Small intestine (tissue), 7 donors: ENCODE data around the gene CELSR2. TPM values are rescaled to one million over a fixed set of nuclear protein-coding genes. Genes with fewer than 3 reads are reported as not detected.

Experiments
- DNase-seq, 2 donors: peaks; one replicate each; pipeline versions ENCODE4 v3.0.0 to v3.0.0-alpha.2; 2013
- FAIRE-seq: peaks from 2 replicates; lab custom pipeline; 2012; peaks lifted over from hg19 to GRCh38; lab: Jason Lieb, UNC
- H3K27ac ChIP-seq, 3 donors: one replicate each; pipeline ENCODE4 v1.5.1; 2013; ENCODE audit warnings: low read length in 2 of 3, mild to moderate bottlenecking in 2 of 3, control low read depth in 1 of 3, inconsistent platforms in 1 of 3, low read depth in 1 of 3, moderate library complexity in 1 of 3
- H3K27me3 ChIP-seq, 3 donors: one replicate each; pipeline ENCODE4 v1.6.1; 2013; ENCODE audit warnings: low read length in 3 of 3, inconsistent platforms in 1 of 3; ENCODE audit not compliant: control insufficient read depth in 3 of 3, insufficient read depth in 3 of 3
- H3K36me3 ChIP-seq, 3 donors: one replicate each; pipeline ENCODE4 v1.6.1; 2013; ENCODE audit warnings: low read length in 3 of 3, inconsistent platforms in 1 of 3, low read depth in 1 of 3, mild to moderate bottlenecking in 1 of 3, moderate library complexity in 1 of 3; ENCODE audit not compliant: control insufficient read depth in 3 of 3, insufficient read depth in 2 of 3
- H3K4me1 ChIP-seq, 3 donors: one replicate each; pipeline ENCODE4 v1.6.1; 2013; ENCODE audit warnings: low read length in 2 of 3, inconsistent platforms in 1 of 3, low read depth in 1 of 3, mild to moderate bottlenecking in 1 of 3, moderate library complexity in 1 of 3; ENCODE audit not compliant: control insufficient read depth in 3 of 3, insufficient read depth in 2 of 3
- H3K4me3 ChIP-seq, 3 donors: one replicate each; pipeline ENCODE4 v1.5.1; 2013; ENCODE audit warnings: low read length in 3 of 3, control low read depth in 1 of 3, inconsistent platforms in 1 of 3, low read depth in 1 of 3, mild to moderate bottlenecking in 1 of 3, moderate library complexity in 1 of 3
- H3K9me3 ChIP-seq, 2 donors: one replicate each; pipeline ENCODE4 v1.6.1; 2013; ENCODE audit warnings: low read depth in 1 of 2, low read length in 1 of 2; ENCODE audit not compliant: control insufficient read depth in 2 of 2, insufficient read depth in 1 of 2
- WGBS, 3 donors: extraction: QIAGEN DNeasy Blood & Tissue Kit; methylation state at CpG; one replicate each; pipeline ENCODE4 v1.1.7; 2013; 5-methylcytosine and 5-hydroxymethylcytosine counted together
- polyA plus RNA-seq, 4 donors: library from polyadenylated mRNA; stranded (reverse) in 3 of 4; unstranded in 1 of 4; fragments of 200-250 nt in 3 of 4; fragments of 120-200 nt in 1 of 4; gene quantifications; one replicate each; pipeline versions ENCODE4 v1.2.1 to v1.2.3, GENCODE V29; 2013
- donor health status: healthy with polysubstance abuse.
- donor health status: control.
- donor health status: control.
- donor health status: Bipolar disorder and iron deficiency.
- donor health status: healthy.

CELSR2 gene
- polyA plus RNA-seq, 4 donors: under 0.01 to 7.9 (median 1.5) TPM

DNA sequence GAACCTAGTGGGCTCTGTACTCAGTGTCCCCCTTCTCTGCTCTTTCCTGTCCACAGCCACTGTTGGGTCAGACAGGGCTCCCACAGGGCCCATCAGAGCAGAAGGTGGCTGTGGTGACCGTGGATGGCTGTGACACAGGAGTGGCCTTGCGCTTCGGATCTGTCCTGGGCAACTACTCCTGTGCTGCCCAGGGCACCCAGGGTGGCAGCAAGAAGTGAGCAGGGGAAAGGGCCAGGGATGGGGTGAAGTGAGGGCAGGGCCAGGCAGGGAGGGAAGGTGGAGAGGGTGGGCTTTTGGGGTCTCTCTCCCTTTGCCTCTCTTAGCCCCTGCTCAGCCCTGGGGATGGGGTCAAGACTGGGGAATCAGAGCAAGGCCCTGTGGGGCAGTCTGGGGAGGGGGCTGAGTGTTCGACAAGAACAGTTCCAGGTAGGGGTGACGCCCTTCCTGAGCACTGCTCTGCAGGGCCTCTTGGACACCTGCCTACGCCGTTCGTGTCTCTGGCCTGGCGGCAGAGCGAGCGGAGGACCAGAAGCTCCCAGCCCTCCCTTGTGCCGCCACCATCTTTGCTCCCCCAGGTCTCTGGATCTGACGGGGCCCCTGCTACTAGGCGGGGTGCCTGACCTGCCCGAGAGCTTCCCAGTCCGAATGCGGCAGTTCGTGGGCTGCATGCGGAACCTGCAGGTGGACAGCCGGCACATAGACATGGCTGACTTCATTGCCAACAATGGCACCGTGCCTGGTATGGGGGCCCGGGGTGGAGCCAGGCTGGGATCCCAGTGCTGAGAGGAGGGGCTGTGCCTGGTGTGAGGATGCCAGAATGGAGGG is 13.1 kb downstream of the CELSR2 start:
- Histone ChIP-seq H3K4me1 (no peaks in the 10 kb centered on the region), H3K4me3 (no peak overlapping the region), H3K27ac (no peak overlapping the region), H3K36me3 (peaks cover 0 to 90% (median 0%) of the 10 kb centered on the region in 3 donors), H3K9me3 (no peaks in the 10 kb centered on the region), H3K27me3 (no peaks in the 10 kb centered on the region)
- 89% methylated on average over 22 of the region's 22 CpGs for WGBS, 3 donors
- DNase-seq (no peak), FAIRE-seq (no peak)

DNA sequence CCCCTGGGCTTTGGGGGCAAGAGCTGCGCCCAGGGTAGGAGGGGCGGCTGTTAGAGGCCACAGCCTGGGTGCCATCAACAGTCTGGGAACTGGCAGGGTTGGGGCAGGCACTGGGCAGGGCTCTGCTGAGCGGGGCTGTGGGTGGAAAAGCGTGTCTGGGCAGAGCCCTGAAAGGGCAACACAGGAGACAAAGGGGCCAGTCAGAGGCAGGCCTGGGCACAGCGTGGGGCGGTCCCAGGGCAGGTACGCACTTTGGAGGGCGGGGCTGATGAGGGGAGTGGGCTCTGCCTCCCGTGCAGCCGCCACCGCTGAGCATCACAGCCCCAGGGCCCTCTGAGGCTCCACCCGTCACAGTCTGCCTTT is 13.9 kb downstream of the CELSR2 start:
- H3K4me1 ChIP-seq: no peaks in the 10 kb centered on the region
- FAIRE-seq (no peak), DNase-seq (no peak)
- no peaks in the 10 kb centered on the region for H3K9me3 ChIP-seq
- H3K36me3 ChIP-seq: peaks cover 0 to 90% (median 0%) of the 10 kb centered on the region in 3 donors
- H3K27ac ChIP-seq: no peak overlapping the region
- no peaks in the 10 kb centered on the region for H3K27me3 ChIP-seq
- no peak overlapping the region for H3K4me3 ChIP-seq
- WGBS, 3 donors: 78 to 87% (median 86%) methylated on average over 8 to 12 of the region's 12 CpGs

DNA sequence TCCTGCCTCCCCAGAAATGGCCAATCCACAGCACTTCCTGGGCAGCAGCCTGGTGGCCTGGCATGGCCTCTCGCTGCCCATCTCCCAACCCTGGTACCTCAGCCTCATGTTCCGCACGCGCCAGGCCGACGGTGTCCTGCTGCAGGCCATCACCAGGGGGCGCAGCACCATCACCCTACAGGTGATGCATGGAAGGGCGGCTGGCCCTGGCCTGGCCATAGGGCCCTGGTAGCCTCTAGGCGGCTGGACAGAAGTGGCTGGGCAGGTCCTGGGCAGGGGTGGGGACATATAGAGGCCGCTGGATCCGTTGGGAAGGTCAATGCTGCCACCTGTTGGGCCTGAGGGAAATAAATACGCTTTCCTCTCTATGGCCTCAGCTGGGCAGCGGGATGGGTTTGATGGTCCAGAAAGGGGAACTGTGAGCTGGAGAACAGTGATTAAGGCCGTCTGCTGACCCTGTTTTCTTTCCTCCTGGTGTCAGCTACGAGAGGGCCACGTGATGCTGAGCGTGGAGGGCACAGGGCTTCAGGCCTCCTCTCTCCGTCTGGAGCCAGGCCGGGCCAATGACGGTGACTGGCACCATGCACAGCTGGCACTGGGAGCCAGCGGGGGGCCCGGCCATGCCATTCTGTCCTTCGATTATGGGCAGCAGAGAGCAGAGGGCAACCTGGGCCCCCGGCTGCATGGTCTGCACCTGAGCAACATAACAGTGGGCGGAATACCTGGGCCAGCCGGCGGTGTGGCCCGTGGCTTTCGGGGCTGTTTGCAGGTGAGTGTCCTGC is 14.4 kb downstream of the CELSR2 start:
- peaks cover 0 to 90% (median 0%) of the 10 kb centered on the region in 3 donors for H3K36me3 ChIP-seq
- H3K4me1 ChIP-seq: no peaks in the 10 kb centered on the region
- no peak overlapping the region for H3K27ac ChIP-seq
- H3K9me3 ChIP-seq: no peaks in the 10 kb centered on the region
- FAIRE-seq (no peak), DNase-seq (peak; percentile 54 to 85)
- H3K4me3 ChIP-seq: no peak overlapping the region
- H3K27me3 ChIP-seq: no peaks in the 10 kb centered on the region
- WGBS, 3 donors: 59 to 71% (median 70%) methylated on average over 26 to 29 of the region's 29 CpGs

DNA sequence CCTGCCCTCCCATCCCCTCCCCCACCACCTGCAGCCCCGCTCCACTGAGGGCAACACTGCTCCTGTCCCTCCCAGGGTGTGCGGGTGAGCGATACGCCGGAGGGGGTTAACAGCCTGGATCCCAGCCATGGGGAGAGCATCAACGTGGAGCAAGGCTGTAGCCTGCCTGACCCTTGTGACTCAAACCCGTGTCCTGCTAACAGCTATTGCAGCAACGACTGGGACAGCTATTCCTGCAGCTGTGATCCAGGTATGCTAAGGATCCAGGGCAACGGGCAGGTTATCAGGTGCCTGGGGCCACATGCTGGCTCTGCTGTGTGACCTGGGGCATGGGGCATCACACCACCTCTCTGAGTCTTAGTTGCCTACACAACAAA is 15.0 kb downstream of the CELSR2 start:
- H3K4me3 ChIP-seq: no peak overlapping the region
- H3K36me3 ChIP-seq: peaks cover 0 to 90% (median 0%) of the 10 kb centered on the region in 3 donors
- FAIRE-seq (no peak), DNase-seq (no peak)
- H3K27ac ChIP-seq: no peak overlapping the region
- no peaks in the 10 kb centered on the region for H3K4me1 ChIP-seq
- 73 to 84% (median 76%) methylated on average over 8 to 9 of the region's 9 CpGs for WGBS, 3 donors
- H3K27me3 ChIP-seq: no peaks in the 10 kb centered on the region
- H3K9me3 ChIP-seq: no peaks in the 10 kb centered on the region

DNA sequence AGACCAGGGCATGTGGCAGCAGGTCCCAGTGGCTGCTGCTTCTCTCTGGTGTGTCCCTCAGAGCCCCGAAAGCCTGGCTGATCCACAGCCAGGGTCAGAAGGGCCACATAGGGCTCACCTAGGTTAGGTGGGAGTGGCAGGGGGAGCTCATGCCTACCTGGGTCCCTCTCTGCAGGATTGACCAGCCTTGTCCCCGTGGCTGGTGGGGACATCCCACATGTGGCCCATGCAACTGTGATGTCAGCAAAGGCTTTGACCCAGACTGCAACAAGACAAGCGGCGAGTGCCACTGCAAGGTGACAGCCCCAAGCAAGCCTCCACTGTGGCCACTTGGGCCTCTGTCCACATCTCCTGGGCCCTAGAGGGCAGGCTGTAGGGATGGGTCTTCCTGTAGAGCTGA is 15.7 kb downstream of the CELSR2 start:
- WGBS, 3 donors: 85 to 93% (median 88%) methylated on average over 4 of the region's 4 CpGs
- no peak overlapping the region for H3K27ac ChIP-seq
- H3K4me3 ChIP-seq: no peak overlapping the region
- no peaks in the 10 kb centered on the region for H3K27me3 ChIP-seq
- H3K4me1 ChIP-seq: no peaks in the 10 kb centered on the region
- H3K9me3 ChIP-seq: no peaks in the 10 kb centered on the region
- DNase-seq (no peak), FAIRE-seq (no peak)
- H3K36me3 ChIP-seq: peaks cover 0 to 92% (median 0%) of the 10 kb centered on the region in 3 donors

DNA sequence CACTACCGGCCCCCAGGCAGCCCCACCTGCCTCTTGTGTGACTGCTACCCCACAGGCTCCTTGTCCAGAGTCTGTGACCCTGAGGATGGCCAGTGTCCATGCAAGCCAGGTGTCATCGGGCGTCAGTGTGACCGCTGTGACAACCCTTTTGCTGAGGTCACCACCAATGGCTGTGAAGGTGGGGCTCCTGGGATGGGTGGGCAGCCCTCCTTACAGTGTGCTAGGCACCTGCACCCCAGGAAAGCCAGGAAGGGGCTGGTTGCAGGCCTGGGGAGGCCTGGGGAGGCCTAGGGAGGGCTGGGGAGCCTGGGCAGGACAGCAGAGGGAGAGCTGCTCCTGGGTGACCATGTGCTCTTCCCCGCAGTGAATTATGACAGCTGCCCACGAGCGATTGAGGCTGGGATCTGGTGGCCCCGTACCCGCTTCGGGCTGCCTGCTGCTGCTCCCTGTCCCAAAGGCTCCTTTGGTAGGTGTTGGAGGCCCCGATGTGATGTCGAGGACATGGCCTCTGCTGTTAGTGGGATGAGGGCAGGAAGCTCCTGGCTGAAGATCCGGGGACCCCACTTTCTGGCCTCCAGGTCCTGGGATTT is 16.5 kb downstream of the CELSR2 start:
- Histone ChIP-seq H3K27ac (no peak overlapping the region), H3K36me3 (peaks cover 0 to 93% (median 0%) of the 10 kb centered on the region in 3 donors), H3K4me3 (no peak overlapping the region), H3K27me3 (no peaks in the 10 kb centered on the region), H3K9me3 (no peaks in the 10 kb centered on the region), H3K4me1 (no peaks in the 10 kb centered on the region)
- WGBS, 3 donors: 90 to 92% (median 92%) methylated on average over 12 to 13 of the region's 13 CpGs
- FAIRE-seq: no peak
- no peak for DNase-seq

DNA sequence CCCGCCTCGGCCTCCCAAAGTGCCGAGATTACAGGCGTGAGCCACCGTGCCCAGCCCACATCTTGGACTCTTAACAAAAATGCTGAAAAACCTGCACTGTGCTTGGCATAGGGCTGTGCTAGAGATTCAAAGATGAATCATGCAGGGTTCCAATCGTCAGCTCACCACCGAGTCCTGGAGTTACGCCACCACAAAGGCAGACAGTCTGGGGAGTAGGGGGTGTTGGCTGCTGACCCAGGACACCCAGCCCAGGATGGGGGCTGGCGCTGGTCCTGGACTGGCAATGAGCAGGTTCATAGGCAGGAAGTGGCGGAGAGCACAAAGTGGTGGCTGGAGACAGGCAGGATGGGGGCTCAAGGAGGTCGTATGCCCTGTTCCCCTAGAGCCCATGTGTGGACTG is 17.6 kb downstream of the CELSR2 start:
- no peak overlapping the region for H3K4me3 ChIP-seq
- peaks cover 0 to 92% (median 0%) of the 10 kb centered on the region in 3 donors for H3K36me3 ChIP-seq
- 82 to 87% (median 85%) methylated on average over 11 of the region's 11 CpGs for WGBS, 3 donors
- H3K4me1 ChIP-seq: no peaks in the 10 kb centered on the region
- H3K27ac ChIP-seq: no peak overlapping the region
- FAIRE-seq (no peak), DNase-seq (no peak)
- no peaks in the 10 kb centered on the region for H3K9me3 ChIP-seq
- H3K27me3 ChIP-seq: no peaks in the 10 kb centered on the region

DNA sequence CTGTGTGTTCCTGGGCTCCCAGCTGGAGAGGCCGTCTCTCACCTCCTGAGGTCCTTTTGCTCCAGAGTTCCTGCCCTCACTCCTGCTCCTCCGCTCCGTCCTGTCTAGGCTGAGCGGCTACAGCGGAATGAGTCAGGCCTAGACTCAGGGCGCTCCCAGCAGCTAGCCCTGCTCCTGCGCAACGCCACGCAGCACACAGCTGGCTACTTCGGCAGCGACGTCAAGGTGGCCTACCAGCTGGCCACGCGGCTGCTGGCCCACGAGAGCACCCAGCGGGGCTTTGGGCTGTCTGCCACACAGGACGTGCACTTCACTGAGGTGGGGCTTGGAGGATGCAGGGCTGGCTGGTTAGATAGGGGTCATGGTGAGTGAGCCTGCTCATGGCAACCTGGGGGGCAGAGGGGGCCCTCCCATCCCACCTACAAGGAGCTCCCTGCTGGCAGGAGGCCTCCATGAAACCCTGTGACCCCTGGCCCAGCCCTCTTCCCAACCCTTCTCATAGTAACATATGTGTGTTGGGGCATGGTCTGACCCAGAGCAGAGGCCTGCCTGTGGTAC is 18.5 kb downstream of the CELSR2 start:
- no peaks in the 10 kb centered on the region for H3K27me3 ChIP-seq
- no peak for FAIRE-seq
- no peak for DNase-seq
- no peak overlapping the region for H3K4me3 ChIP-seq
- no peaks in the 10 kb centered on the region for H3K9me3 ChIP-seq
- no peak overlapping the region for H3K27ac ChIP-seq
- H3K36me3 ChIP-seq: peaks cover 0 to 92% (median 0%) of the 10 kb centered on the region in 3 donors
- WGBS, 3 donors: 93 to 95% (median 94%) methylated on average over 17 of the region's 17 CpGs
- H3K4me1 ChIP-seq: peaks cover 0 to 1% (median 0%) of the 10 kb centered on the region in 3 donors
